Neuronal stem cell (in vitro differentiated cells): Measurements from ENCODE around the gene LEMD2.

Experiments used
- DNase-seq: peaks from one replicate; pipeline ENCODE4 v3.0.0-alpha.2; 2013; ENCODE audit warnings: low spot score
- H2AFZ ChIP-seq: one replicate; pipeline ENCODE4 v1.6.1; 2013; ENCODE audit warnings: mild to moderate bottlenecking, low read length, inconsistent platforms
- H2AK5ac ChIP-seq: 2 replicates; pipeline ENCODE4 v1.6.1; 2013; ENCODE audit warnings: low read depth, mild to moderate bottlenecking, inconsistent platforms, low read length, moderate library complexity, mixed read lengths
- H2BK120ac ChIP-seq: 2 replicates; pipeline ENCODE4 v1.6.1; 2013; ENCODE audit warnings: low read depth, mild to moderate bottlenecking, inconsistent platforms, low read length, moderate library complexity, mixed read lengths
- H2BK12ac ChIP-seq: one replicate; pipeline ENCODE4 v1.6.1; 2013; ENCODE audit warnings: low read length, inconsistent platforms
- H2BK15ac ChIP-seq: 2 replicates; pipeline ENCODE4 v1.6.1; 2013; ENCODE audit warnings: mild to moderate bottlenecking, low read length, inconsistent platforms, mixed read lengths
- H2BK5ac ChIP-seq: one replicate; pipeline ENCODE4 v1.6.1; 2013; ENCODE audit warnings: inconsistent platforms, mild to moderate bottlenecking, low read length, moderate library complexity
- H3K14ac ChIP-seq: one replicate; pipeline ENCODE4 v1.6.1; 2013; ENCODE audit warnings: low read length, inconsistent platforms
- H3K18ac ChIP-seq: 2 replicates; pipeline ENCODE4 v1.6.1; 2013; ENCODE audit warnings: low read length, inconsistent platforms
- H3K23ac ChIP-seq: 2 replicates; pipeline ENCODE4 v1.6.1; 2013; ENCODE audit warnings: low read depth, mild to moderate bottlenecking, mixed read lengths, low read length, inconsistent platforms; ENCODE audit not compliant: poor library complexity
- H3K27ac ChIP-seq: replicated peaks from 3 replicates; pipeline ENCODE4 v1.5.1; 2013; ENCODE audit warnings: low read length, inconsistent platforms
- H3K27me3 ChIP-seq, 3 experiments: 2 replicates each; pipeline ENCODE4 v1.6.1; 2013; ENCODE audit warnings: low read length in 3 of 3, mild to moderate bottlenecking in 2 of 3, inconsistent platforms in 1 of 3, low read depth in 1 of 3, mixed read lengths in 1 of 3, moderate library complexity in 1 of 3; ENCODE audit not compliant: control insufficient read depth in 3 of 3, insufficient read depth in 3 of 3
- H3K36me3 ChIP-seq, 2 donors: replicated peaks in 1 of 2; 2 replicates each; pipeline ENCODE4 v1.6.1; 2013; ENCODE audit warnings: low read length in 2 of 2; ENCODE audit not compliant: control insufficient read depth in 2 of 2, insufficient read depth in 2 of 2
- H3K4ac ChIP-seq: 2 replicates; pipeline ENCODE4 v1.6.1; 2013; ENCODE audit warnings: inconsistent platforms, mild to moderate bottlenecking, low read length, moderate library complexity
- H3K4me1 ChIP-seq, 2 donors: 1 replicate in 1 of 2; 2 replicates in 1 of 2; pipeline ENCODE4 v1.6.1; 2013; ENCODE audit warnings: low read length in 2 of 2, low read depth in 1 of 2; ENCODE audit not compliant: control insufficient read depth in 2 of 2, insufficient read depth in 1 of 2
- H3K4me2 ChIP-seq: one replicate; pipeline ENCODE4 v1.6.1; 2013; ENCODE audit warnings: mild to moderate bottlenecking, low read length, inconsistent platforms; ENCODE audit not compliant: insufficient read depth, poor library complexity, severe bottlenecking
- H3K4me3 ChIP-seq, 2 donors: 2 replicates each; pipeline ENCODE4 v1.5.1; 2013; ENCODE audit warnings: low read length in 2 of 2, mild to moderate bottlenecking in 2 of 2, inconsistent platforms in 1 of 2, moderate library complexity in 1 of 2
- H3K79me1 ChIP-seq: one replicate; pipeline ENCODE4 v1.6.1; 2013; ENCODE audit warnings: low read depth, mild to moderate bottlenecking, inconsistent platforms, low read length, moderate library complexity
- H3K9ac ChIP-seq: one replicate; pipeline ENCODE4 v1.6.1; 2013; ENCODE audit warnings: mild to moderate bottlenecking, low read depth, low read length, inconsistent platforms; ENCODE audit not compliant: poor library complexity
- H3K9me3 ChIP-seq, 2 donors: replicated peaks in 1 of 2; 2 replicates each; pipeline versions ENCODE3 to v1.6.1; 2013; ENCODE audit warnings: low read length in 2 of 2, mild to moderate bottlenecking in 2 of 2, inconsistent platforms in 1 of 2, low read depth in 1 of 2, mixed read lengths in 1 of 2, moderate library complexity in 1 of 2; ENCODE audit not compliant: control insufficient read depth in 2 of 2, insufficient read depth in 1 of 2
- H4K8ac ChIP-seq: one replicate; pipeline ENCODE4 v1.6.1; 2013; ENCODE audit warnings: low read depth, mild to moderate bottlenecking, inconsistent platforms, low read length, moderate library complexity
- H4K91ac ChIP-seq: one replicate; pipeline ENCODE4 v1.6.1; 2013; ENCODE audit warnings: low read length, low read depth, mild to moderate bottlenecking, inconsistent platforms; ENCODE audit not compliant: poor library complexity
- WGBS, 2 donors: extraction: QIAGEN DNeasy Blood & Tissue Kit; methylation state at CpG; one replicate each; pipeline ENCODE4 v1.1.7; 2013; ENCODE audit warnings: missing lambda C conversion rate in 2 of 2, mixed read lengths in 1 of 2; ENCODE audit not compliant: insufficient read length in 2 of 2, insufficient replicate concordance in 1 of 2; ENCODE audit errors: extremely low coverage in 2 of 2; 5-methylcytosine and 5-hydroxymethylcytosine counted together

LEMD2 gene

GRCh38 chr6:33758815-33759216 is 30.1 kb downstream of the LEMD2 start:
- no CpG with 5 or more reads among the region's 7 CpGs for WGBS, 2 donors
- Histone ChIP-seq H2BK5ac (no peak overlapping the region), H2BK15ac (no peak overlapping the region), H2AK5ac (no peak overlapping the region), H3K14ac (no peak overlapping the region), H3K27me3 (peaks cover 0 to 4% (median 0%) of the 10 kb centered on the region in 3 experiments), H2AFZ (no peak overlapping the region), H4K8ac (no peak overlapping the region), H3K4me2 (no peak overlapping the region), H2BK120ac (no peak overlapping the region), H3K4me1 (peaks cover 15 to 16% of the 10 kb centered on the region in 2 donors), H3K9me3 (no peaks in the 10 kb centered on the region), H3K18ac (no peak overlapping the region), H4K91ac (no peak overlapping the region), H3K36me3 (no peaks in the 10 kb centered on the region), H3K4me3 (no peak overlapping the region), H3K23ac (no peak overlapping the region), H3K4ac (no peak overlapping the region), H3K9ac (no peak overlapping the region), H3K79me1 (no peaks in the 10 kb centered on the region), H2BK12ac (no peak overlapping the region), H3K27ac (no peak overlapping the region)
- no peak for DNase-seq

- no peak overlapping the region for H4K91ac ChIP-seq
- no peak overlapping the region for H3K27ac ChIP-seq
- no peak overlapping the region for H3K9ac ChIP-seq
Measured at GRCh38 chr6:33757906-33758305, 31.0 kb downstream of the LEMD2 start.

GRCh38 chr6:33757113-33757512 is 31.8 kb downstream of the LEMD2 start:
- Histone ChIP-seq H2BK12ac (no peak overlapping the region), H3K27me3 (no peaks in the 10 kb centered on the region), H3K4ac (no peak overlapping the region), H4K91ac (no peak overlapping the region), H3K14ac (no peak overlapping the region), H2BK15ac (peak overlapping the region; percentile 14), H2BK5ac (peak overlapping the region; percentile 77), H3K4me2 (no peak overlapping the region), H3K4me3 (no peak overlapping the region), H3K9ac (no peak overlapping the region), H3K79me1 (no peaks in the 10 kb centered on the region), H3K23ac (peak overlapping the region; percentile 37), H2AFZ (no peak overlapping the region), H3K4me1 (peaks cover 19 to 20% of the 10 kb centered on the region in 2 donors), H2AK5ac (peak overlapping the region; percentile 89), H2BK120ac (no peak overlapping the region), H3K9me3 (no peaks in the 10 kb centered on the region), H4K8ac (no peak overlapping the region), H3K18ac (no peak overlapping the region), H3K27ac (no peak overlapping the region), H3K36me3 (no peaks in the 10 kb centered on the region)
- no peak for DNase-seq
- WGBS, 2 donors: no CpG with 5 or more reads among the region's 3 CpGs

More at GRCh38 chr6:33757906-33758305, 31.0 kb downstream of the LEMD2 start:
- H2BK120ac ChIP-seq: no peak overlapping the region
- H3K18ac ChIP-seq: no peak overlapping the region
- no peak overlapping the region for H3K23ac ChIP-seq
- H2BK5ac ChIP-seq: no peak overlapping the region
- H3K4me2 ChIP-seq: no peak overlapping the region
- WGBS, 2 donors: no CpG with 5 or more reads among the region's 10 CpGs
- H3K9me3 ChIP-seq: no peaks in the 10 kb centered on the region
- peaks cover 15 to 16% of the 10 kb centered on the region in 2 donors for H3K4me1 ChIP-seq
- H4K8ac ChIP-seq: no peak overlapping the region
- H3K14ac ChIP-seq: no peak overlapping the region
- no peaks in the 10 kb centered on the region for H3K79me1 ChIP-seq
- H2AK5ac ChIP-seq: peak overlapping the region; percentile 54
- H3K36me3 ChIP-seq: no peaks in the 10 kb centered on the region
- no peak overlapping the region for H2BK15ac ChIP-seq
- no peak overlapping the region for H3K4ac ChIP-seq
- no peak overlapping the region for H2BK12ac ChIP-seq
- no peak overlapping the region for H3K4me3 ChIP-seq
- DNase-seq: no peak
- no peaks in the 10 kb centered on the region for H3K27me3 ChIP-seq
- H2AFZ ChIP-seq: no peak overlapping the region

GRCh38 chr6:33756211-33756954 is 32.5 kb downstream of the LEMD2 start:
- Histone ChIP-seq H2BK15ac (peak overlapping the region; percentile 14), H2BK12ac (no peak overlapping the region), H3K27me3 (no peaks in the 10 kb centered on the region), H3K23ac (peak overlapping the region; percentile 37), H4K8ac (no peak overlapping the region), H3K4me3 (no peak overlapping the region), H3K4ac (no peak overlapping the region), H3K4me1 (peaks cover 19 to 21% of the 10 kb centered on the region in 2 donors), H2AK5ac (peak overlapping the region; percentile 89), H3K79me1 (no peaks in the 10 kb centered on the region), H2BK5ac (peak overlapping the region; percentile 77), H2AFZ (no peak overlapping the region), H2BK120ac (no peak overlapping the region), H3K9me3 (no peaks in the 10 kb centered on the region), H3K36me3 (no peaks in the 10 kb centered on the region), H3K14ac (no peak overlapping the region), H3K4me2 (no peak overlapping the region), H3K9ac (no peak overlapping the region), H3K18ac (no peak overlapping the region), H4K91ac (no peak overlapping the region), H3K27ac (no peak overlapping the region)
- DNase-seq: no peak
- no CpG with 5 or more reads among the region's 12 CpGs for WGBS, 2 donors
